Stimulated activated CD8-positive, alpha-beta memory T cell treated with anti-CD3 and anti-CD28 coated beads, Interleukin-12 subunit alpha, Interleukin-12 subunit beta, amount 100 ng/mL, for 1 hour (primary cell): ENCODE measurements around the gene MORN3.
A peak's percentile ranks its signal among the peaks of the same experiment; 100 is the strongest.
"Not testable (repeated sequence)": the region's sequence is repeated elsewhere in the genome, so short reads cannot be mapped to it uniquely, and the experiment has no call there.

Source experiments
- DNase-seq: peaks from one replicate; pipeline ENCODE4 v3.0.0-alpha.2; 2020; ENCODE audit warnings: low read depth

The MORN3 gene

DNA sequence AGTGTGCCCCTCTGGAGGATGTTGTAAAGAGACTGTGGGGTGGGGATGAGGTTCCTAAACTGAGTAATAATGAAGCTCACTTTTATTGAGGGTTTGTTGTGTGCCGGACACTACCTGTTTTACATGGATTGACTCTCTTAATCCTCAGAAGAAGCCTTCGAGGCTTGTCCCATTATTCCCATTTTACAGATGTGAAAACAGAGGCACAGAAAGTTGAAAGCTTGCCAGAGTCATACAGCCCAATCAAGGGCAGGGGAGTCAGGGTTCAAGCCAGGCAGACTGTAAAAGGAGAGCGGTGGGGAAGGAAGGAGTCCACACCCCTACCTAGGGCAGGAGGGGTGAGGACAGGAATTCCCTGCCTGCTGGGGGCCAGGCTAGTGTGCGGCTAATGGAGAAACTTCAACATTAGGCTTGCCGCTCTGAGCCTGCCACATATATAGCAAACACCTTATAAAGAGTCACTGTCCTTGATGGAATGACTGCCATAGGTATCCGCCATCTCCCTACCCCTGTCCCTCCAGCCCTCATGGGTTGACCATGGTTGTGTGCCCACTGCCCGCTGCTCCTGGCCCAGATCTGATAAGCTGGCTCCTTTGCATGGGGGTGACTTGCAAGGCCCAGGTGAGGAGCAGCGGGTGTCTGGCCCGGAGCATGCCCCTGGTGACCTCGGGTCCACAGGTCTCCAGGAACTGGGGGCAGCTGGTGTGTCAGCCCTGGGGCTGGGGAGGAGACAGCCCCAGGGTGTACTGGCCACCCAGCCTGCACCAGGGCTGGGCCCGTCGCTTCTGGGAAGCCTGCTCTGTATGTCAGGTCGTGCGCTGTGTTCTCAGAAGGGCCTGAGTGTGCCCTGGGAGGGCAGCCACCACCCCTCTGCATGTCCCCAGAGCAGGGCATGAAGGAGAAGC, 30.9 kb downstream of the MORN3 start:
- DNase-seq, result no peak

DNA sequence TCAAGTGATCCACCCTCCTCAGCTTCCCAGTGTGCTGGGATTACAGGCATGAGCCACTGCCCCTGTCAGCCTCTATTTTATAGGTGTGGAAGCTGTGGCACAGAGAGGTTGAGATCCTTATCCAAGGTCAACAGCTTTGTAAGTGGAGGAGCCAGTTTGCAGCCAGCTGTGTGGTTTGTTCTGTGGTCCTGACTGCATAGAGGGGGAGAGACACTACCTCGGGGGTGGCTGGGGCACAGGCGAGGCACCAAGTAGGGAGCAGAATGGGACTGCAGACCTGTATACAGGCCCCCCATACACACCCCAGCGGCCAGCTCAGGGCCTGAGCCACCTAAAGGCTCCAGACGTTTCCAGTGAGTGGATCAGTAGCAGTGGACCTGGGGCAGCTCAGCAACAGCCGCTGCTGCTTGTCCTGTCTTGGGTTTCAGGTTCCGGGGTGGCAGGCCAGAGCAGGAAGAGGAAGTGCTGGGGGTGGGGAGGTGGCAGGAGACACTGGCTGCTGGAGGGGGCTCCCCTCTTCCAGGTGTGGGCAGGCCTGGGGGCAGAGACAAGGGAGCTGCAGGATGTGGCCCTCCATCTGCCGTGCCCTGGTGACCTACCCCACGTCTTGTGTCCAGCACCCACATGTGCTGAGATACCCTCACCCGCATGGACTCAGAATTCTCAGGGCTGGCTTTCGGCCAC, 32.1 kb downstream of the MORN3 start:
- no peak for DNase-seq

DNA sequence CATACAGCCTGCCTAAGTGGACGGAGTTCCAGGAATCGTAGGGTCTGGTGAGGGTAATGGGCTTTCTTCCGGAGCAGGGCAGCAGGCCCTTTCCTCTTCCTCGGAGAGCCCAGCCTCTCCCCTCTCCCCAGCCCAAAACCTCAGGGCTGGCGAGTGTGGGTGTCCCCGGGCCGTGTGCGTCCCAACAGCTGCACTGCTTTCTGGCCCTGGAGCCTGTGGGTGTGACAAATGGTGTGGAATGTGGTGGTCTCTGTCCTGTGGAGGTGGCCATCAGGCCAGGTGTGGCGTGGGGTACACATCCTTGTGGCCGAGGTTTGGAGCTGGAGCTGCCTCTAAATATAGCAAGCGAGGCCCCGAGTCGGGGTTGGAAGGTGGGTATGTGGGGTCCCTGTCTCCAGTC, 34.6 kb downstream of the MORN3 start:
- DNase-seq, result no peak

DNA sequence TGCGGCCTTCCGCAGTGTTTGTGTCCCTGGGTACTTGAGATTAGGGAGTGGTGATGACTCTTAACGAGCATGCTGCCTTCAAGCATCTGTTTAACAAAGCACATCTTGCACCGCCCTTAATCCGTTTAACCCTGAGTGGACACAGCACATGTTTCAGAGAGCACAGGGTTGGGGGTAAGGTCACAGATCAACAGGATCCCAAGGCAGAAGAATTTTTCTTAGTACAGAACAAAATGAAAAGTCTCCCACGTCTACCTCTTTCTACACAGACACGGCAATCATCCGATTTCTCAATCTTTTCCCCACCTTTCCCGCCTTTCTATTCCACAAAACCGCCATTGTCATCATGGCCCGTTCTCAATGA, 35.6 kb downstream of the MORN3 start:
- DNase-seq, result not testable (repeated sequence)

DNA sequence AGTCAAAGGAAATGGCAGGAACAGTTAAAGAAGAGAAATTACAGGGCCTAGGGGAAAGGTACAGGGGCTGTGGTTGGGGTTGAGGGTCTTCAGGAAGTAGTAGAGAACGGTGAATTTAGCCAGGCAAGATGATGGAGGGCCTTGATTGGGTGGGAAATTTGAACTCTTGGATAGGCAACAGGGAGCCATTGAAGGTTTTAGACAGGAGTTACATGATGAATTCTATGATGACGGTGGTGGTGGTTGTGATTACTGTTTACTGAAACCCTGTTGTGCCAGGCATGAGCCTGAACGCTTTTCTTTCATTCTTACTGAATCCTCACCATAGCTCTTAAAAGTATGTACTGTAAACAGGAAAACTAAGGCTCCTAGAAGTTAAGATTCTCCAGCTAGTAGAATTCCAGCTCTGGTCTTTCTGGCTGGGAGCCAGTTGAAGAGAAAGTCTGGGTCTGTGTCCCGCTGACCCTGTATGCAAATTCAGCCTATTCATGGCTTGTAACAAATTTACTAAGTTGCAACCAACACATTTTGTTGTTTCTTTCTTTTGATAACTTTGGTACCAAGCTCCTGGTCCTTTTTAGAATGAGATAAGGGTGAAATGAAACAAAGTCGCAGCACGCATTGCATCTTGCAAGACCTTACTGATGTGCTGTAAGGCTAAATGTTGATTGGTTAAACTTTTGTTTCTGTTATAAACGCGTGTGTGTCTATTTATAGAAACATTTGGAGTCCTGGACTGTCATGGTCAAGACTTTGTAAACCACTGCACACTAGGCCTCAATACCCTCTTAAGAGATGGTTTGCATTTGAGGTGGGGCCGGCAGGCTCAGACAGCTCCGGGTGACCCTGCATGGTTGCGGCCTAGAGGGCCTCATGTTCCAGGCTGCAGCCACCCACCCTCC, 37.1 kb downstream of the MORN3 start:
- DNase-seq, result no peak

DNA sequence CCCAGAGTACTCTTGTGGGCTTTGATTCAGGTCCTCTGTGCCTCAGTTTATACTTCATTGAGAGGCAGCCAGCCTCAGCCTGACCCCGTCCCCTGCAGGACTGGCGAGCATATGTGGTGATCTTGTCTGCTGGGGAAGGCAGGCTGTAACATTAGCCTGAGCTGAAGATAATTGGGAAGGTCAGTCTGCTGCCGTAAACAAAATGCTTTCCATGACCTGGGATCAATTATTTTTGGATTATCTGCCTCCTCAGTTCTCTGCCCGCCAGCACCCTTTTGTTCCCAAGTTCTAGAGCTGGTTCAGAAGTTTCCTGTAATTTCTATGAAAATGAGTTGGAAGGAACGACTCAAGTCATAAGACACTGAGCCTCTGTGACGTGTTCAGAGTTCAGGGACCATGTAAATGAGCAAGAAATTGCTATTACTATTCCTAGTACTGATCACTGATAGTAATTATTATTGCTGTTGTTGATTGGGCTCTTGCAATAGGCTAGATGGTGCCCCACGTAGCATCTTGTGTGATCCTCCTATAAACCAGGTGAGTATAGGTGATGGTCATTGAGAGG, 38.6 kb downstream of the MORN3 start:
- no peak for DNase-seq

DNA sequence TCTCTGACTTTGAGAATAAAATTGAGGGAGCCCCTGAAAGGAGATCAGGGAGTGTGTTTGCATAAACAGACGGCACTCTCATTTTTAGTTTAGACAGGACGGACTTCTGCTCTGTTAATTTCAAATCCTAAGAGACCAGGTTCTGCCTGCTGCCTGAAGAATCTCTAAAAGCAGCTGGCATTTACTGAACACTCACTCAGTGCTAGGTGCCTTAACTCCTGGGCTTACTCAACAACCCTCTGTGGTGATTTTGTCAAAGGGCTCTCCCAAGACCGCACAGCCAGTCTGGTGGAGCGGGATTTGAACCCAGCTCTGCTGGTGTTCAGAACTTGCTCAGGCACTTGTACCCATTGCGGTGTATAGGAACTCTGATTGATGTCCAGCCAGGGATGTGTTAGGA, 40.9 kb downstream of the MORN3 start:
- DNase-seq, result no peak

DNA sequence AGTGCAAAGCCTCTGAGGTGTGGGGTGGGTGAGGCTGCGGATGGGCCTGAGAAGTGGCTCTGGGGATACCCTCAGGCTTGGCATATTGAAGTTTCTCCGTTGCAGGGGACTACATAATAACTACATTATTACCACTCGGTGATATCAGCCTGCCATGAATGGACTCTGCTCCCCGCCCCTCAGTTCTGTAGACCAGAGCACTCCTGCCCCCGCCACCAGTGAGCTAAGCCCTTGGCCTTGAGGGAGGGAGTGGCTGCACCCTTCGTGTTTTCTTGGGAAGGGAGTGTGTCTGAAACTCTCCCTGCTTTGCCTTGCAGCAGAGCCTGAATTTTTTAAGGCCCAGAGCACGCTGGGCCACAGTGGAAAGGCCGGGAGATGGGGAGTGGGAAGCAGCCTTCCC, 41.4 kb downstream of the MORN3 start:
- no peak for DNase-seq

DNA sequence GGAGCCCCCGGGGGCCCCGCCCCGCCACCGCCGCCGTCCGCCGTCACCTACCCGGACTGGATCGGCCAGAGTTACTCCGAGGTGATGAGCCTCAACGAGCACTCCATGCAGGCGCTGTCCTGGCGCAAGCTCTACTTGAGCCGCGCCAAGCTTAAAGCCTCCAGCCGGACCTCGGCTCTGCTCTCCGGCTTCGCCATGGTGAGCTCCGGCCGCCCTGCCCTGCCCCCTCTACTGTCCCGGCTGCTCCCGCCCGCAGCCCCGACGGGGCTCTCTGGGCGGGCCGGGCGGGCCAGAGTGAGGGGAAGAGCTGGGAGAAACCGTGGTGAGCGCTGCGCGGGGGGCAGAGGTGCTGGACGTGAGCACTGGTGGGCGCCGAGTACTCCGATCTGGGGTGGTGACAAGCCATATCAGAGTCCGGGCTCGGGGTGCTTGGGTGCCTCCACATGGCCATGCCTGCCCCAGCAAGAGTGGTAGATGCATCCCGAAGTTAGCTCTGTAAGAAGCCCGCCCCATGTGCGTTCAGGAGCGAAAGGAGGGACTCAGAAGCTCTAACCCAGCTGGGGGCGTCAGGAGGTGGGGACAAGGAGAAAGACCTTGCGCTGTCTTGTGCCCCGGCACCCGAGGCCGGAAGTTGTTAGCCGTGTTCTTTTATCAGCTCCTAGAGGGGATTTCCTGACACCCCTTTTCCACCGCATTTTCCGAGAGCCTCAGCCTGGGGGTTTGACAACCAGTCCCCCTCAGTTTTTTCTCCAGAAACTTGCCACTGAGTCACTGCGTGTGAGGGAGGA, 42.4 kb downstream of the MORN3 start:
- DNase-seq, result peak; percentile 88

DNA sequence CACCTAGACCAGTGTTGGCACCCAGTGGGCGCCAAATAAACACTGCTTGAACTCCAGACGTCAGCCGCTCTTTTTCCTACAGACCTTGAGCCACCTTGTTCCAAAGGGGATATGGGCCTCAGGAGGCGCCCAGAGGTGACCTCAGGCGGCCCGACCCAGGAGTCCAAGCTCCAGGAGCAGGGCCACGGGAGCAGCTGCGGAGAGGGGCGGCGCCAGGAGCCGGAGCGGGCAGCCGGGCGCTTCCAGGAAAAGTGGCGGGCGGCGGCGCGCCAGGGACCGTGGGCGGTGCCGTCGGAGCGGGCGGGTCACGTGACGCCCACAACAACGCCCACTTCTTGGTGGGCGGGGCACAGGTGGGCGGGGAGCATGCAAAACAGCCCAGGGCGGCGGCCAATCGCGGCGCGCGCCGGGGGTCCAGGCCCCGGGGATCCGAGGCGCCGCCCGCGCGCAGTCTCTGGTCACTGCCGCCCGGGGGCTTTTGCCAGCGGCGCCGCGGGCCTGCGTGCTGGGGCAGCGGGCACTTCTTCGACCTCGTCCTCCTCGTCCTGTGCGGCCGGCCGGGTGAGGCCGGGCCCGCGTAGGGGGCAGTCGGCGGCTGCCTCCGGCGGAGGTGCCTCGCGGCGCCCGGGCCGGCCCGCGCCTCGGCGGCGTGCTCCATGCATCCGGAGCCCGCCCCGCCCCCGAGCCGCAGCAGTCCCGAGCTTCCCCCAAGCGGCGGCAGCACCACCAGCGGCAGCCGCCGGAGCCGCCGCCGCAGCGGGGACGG, 43.2 kb downstream of the MORN3 start, which contains the start of gene ORAI1:
Gene ORAI1, plus strand, starts transcription at position 444 of the 766 bp plus-strand sequence.
- DNase-seq, result peak; percentile 94

DNA sequence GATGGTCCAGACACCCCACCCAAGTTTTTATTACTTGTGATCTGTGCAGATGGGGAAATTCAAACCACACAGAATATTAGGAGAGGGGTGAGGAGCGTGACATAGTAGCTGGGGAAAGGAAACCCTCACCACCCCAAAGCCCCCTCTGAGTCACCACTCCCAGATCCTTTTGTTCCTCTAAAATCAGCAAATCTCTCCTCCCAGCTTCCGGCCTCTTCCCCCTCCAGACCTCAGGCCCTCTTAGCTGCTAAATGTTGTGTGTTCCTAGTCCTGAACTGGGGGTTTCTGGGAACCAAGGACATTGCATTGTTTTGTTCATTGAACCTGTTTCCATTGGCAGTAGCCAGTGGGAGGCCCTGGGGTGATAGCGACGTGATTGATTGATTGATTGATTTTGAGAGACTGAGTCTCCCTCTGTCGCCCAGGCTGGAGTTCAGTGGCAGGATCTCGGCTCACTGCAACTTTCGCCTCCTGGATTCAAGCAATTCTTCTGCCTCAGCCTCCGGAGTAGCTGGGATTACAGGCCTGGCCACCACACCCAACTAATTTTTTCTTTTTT, 49.0 kb downstream of the MORN3 start:
- DNase-seq, result no peak

DNA sequence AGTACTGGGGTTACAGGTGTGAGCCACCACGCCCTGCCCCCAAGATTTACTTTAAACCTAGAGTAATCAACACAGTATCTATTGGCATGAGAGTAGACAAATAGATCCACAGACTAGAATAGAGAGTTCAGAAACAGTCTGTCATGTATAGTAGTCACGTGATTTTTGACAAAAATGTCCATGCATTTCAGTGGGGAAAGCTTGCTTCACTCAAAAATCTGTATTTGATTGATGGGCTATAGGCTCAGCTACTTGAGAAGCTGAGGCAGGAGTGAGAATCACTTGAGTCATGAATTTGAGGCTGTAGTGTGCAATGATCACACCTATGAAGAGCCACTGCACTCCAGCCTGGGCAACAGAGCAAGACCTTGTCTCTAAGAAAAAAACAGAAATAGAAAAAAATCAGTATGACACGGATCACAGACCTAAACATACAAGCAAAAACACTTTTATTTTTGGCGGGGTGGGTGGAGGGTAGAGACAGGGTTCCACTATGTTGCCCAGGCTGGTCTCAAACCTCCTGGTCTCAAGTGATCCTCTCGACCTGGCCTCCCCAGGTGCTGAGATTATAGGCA, 50.7 kb downstream of the MORN3 start:
- DNase-seq, result no peak

DNA sequence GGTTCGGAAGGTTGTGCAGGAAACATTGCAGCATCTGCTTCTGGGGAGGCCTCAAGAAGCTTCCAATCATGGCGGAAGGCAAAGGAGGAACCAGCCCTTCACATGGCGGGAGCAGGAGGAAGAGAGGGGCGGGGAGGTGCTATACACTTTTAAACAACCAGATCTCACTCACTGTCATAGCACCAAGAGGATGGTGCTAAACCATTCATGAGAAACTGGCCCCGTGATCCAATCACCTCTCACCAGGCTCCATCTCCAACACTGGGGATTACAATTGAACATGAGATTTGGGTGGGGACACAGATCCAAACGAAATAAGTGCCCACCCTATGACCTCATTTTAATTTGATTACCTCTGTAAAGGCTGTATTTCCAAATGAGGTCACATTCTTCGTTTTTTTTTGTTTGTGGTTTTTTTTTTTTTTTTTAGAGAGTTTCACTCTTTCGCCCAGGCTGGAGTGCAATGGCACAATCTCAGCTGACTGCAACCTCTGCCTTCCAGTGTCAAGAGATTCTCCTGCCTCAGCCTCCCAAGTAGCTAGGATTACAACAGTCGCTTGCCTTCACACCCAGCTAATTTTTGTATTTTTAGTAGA, 54.5 kb downstream of the MORN3 start:
- DNase-seq, result no peak

DNA sequence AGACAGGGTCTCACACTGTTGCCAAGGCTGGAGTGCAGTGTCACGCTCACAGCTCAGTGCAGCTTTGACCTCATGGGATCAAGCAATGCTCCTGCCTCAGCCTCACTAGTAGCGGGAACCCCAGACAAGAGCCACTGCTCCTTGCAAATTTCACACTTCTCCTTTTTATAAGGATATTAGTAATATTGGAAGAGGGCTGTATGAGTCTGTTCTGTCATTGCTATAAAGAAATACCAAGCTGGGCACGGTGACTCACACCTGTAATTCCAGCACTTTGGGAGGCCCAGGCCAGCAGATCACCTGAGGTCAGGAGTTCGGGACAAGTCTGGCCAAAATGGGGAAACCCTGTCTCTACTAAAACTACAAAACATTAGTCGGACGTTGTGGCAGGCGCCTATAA, 56.0 kb downstream of the MORN3 start:
- DNase-seq, result no peak

DNA sequence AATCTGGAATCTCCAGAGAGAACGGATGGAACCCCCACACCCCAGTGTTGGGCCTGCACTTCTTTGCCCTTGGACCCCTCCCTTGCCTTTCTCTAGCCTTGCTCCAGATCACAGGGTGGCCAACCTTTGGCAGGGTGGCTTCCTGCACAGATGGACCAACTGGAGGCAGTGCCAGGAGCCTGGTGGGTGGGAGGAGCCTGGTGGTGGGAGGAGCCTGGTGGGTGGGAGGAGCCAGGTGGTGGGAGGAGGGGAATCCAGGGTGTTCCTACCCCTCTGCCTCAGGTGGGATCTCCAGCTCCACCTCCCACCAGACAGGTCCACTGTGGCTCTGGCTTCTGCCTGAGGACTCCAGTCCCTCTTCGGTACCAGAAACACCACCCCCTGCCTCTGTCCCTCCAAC, 58.1 kb downstream of the MORN3 start:
- no peak for DNase-seq

DNA sequence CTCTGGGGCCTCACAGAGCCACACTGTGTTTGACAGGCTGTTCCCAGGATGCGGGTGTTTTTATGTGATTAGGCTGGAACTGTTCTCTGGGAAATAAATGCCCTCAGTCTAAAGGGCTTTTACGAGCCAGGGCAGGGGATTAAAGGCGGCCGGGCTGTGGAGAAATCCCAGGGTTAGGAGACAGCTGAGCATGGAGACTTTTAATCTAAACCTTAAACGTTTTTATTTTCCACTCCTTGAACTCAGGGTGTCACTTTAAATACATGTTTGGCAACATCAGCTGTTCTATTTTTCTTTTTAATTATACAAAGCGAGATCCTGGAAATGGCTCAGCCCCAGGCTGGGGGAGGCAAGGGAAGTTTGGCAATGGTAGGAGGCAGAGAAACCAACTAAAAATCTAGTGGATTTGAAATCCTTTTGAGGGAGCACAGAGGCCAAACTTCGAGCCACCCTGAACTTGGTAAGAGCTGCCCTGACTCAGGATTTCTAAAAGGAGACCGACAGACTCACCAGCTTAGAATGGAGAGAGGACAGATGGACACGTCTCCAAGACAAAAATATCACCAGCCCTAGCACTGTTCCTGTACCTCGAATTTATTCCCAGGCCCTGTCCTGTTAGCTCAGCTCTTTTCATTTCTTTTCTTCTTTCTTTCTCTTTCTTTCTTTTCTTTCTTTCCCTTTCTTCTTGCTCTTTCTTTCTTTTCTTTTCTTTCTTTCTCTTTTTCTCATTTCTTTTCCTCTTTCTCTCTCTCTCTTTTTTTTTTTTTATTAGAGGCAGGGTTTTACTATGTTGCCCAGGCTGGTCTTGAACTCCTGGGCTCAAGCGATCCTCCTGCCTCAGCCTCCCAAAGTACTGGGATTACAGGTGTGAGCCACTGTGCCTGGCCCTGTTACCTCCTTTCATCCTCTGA, 59.0 kb downstream of the MORN3 start:
- DNase-seq, result no peak

DNA sequence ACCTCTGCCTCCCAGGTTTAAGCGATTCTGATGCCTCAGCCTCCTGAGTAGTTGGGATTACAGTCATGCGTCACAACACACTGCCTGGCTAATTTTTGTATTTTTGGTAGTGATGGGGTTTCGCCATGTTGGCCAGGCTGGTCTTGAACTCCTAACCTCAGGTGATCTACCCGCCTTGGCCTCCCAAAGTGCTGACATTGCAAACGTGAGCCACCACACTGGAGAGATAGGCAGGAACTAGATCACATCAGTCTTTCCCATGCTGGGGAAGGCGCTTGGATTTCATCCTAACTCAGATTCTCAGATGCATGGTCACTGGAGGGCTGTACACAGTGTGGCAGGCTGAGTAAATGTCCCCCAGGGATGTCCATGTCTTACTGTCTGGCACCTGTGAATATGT, 61.2 kb downstream of the MORN3 start:
- no peak for DNase-seq

DNA sequence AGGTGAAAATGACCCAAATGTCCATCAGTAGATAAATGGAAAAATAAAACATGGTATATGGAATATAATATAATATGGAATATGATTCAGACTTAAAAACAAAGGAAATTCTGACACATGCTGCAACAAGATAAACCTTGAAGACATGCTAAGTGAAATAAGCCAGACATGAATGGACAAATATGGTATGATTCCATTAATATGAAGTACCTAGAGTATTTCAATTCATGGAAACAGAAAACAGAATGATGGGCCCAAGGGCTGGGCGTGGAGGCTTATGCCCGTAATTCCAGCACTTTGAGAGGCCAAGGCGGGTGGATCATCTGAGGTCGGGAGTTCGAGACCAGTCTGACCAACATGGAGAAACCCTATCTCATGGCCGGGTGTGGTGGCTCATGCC, 65.9 kb downstream of the MORN3 start:
- DNase-seq, result no peak
